Stomach (tissue), 9 donors: ENCODE results near the gene EIF2A. TPM values are rescaled to one million over a fixed set of nuclear protein-coding genes. Genes with fewer than 3 reads are reported as not detected.

Source experiments
- DNase-seq, 2 donors: peaks; one replicate each; pipeline versions ENCODE4 v3.0.0 to v3.0.0-alpha.2; 2013 to 2019
- H3K27ac ChIP-seq, 5 donors: fragments of 200-600 bp in 4 of 5; sonication (generic) in 4 of 5; one replicate each; pipeline ENCODE4 v1.5.1; 2013 to 2019; ENCODE audit warnings: mild to moderate bottlenecking in 1 of 5, moderate library complexity in 1 of 5
- H3K27me3 ChIP-seq, 3 donors: fragments of 200-600 bp; sonication (generic); one replicate each; pipeline ENCODE4 v1.5.1; 2017 to 2019; ENCODE audit warnings: mixed run types in 1 of 3
- H3K36me3 ChIP-seq, 4 donors: fragments of 200-600 bp; sonication (generic); 1 replicate in 3 of 4; 2 replicates in 1 of 4; pipeline ENCODE4 v1.5.1; 2016 to 2019
- H3K4me1 ChIP-seq, 4 donors: fragments of 200-600 bp; sonication (generic); one replicate each; pipeline ENCODE4 v1.5.1; 2016 to 2019
- H3K4me3 ChIP-seq, 4 donors: fragments of 200-600 bp; sonication (generic) in 3 of 4; one replicate each; pipeline ENCODE4 v1.5.1; 2016 to 2019; ENCODE audit warnings: mild to moderate bottlenecking in 1 of 4
- H3K9me3 ChIP-seq, 4 donors: fragments of 200-600 bp; sonication (generic); one replicate each; pipeline ENCODE4 v1.5.1; 2016 to 2019
- CTCF ChIP-seq, 7 experiments: fragments of 450-650 bp in 4 of 7; fragments of 200-600 bp in 3 of 7; sonication (generic) in 3 of 7; IDR thresholded peaks; one replicate each; pipeline ENCODE4 v1.5.1; 2016 to 2019; ENCODE audit warnings: antibody characterized with exemption in 7 of 7, control low read depth in 2 of 7, mild to moderate bottlenecking in 1 of 7
- EP300 ChIP-seq: sonication (generic); formaldehyde crosslinking; IDR thresholded peaks from one replicate; pipeline ENCODE4 v1.6.1; 2017; ENCODE audit warnings: antibody characterized with exemption
- POLR2A ChIP-seq, 4 donors: fragments of 450-650 bp; IDR thresholded peaks; one replicate each; pipeline ENCODE4 v1.6.1; 2016; ENCODE audit warnings: antibody characterized with exemption in 4 of 4, control low read depth in 2 of 4, mild to moderate bottlenecking in 1 of 4, moderate library complexity in 1 of 4
- POLR2AphosphoS5 ChIP-seq, 3 donors: sonication (generic); formaldehyde crosslinking; IDR thresholded peaks; one replicate each; pipeline ENCODE4 v1.6.1; 2016; ENCODE audit warnings: antibody characterized with exemption in 3 of 3
- WGBS, 5 donors: extraction: QIAGEN DNeasy Blood & Tissue Kit in 3 of 5; methylation state at CpG; one replicate each; pipeline versions ENCODE4 v1.1.5 to v1.1.7; 2013 to 2018; 5-methylcytosine and 5-hydroxymethylcytosine counted together
- intact Hi-C: fragments of 100-400 bp; cut with DNase I; formaldehyde crosslinking; loops from one replicate; pipeline ENCODE4 v1.15.1; 2023; ENCODE audit warnings: low total_unique reads
- polyA plus RNA-seq, 3 donors: library from polyadenylated mRNA; stranded (reverse); fragments of 200-250 nt; gene quantifications; one replicate each; pipeline ENCODE4 v1.2.3, GENCODE V29; 2013
- total RNA-seq, 5 donors: library from RNA; depleted of rRNA; stranded (reverse); fragments of >200 nt; gene quantifications; one replicate each; pipeline versions ENCODE4 v1.1.0 to v1.2.3, GENCODE V29; 2014 to 2016
- donor health status: healthy with polysubstance abuse.
- donor health status: Bipolar disorder and iron deficiency.
- donor health status: healthy.

Gene EIF2A
- total and polyA plus RNA-seq, 8 donors: 21.4 to 690 (median 124) TPM

- H3K4me3 ChIP-seq: peak overlapping the region; percentile 76 to 97 (median 84)
- 0% methylated on average over 46 to 54 of the region's 54 CpGs for WGBS, 5 donors
- DNase-seq: peak; percentile 50 to 72
These were observed 965 bp upstream of the EIF2A start for GRCh38 chr3:150545419-150546225.

GRCh38 chr3:150547045-150547741 lies 606 bp downstream of the EIF2A start:
- peaks cover 7 to 34% (median 29%) of the 10 kb centered on the region in 4 donors for H3K36me3 ChIP-seq
- peaks cover 26 to 64% (median 49%) of the 10 kb centered on the region in 4 donors for H3K4me1 ChIP-seq
- intact Hi-C loops: no loop called here
- peak in 1 of 2 donors; percentile 27 for DNase-seq
- TF ChIP-seq EP300 (no peak), CTCF (IDR thresholded peaks at IDR 0.05) (peak in 1 of 7 experiments; percentile 5)
- peak overlapping the region; percentile 76 to 97 (median 84) for H3K4me3 ChIP-seq
- H3K27ac ChIP-seq: peak overlapping the region; percentile 66 to 100 (median 100)
- WGBS, 5 donors: 12 to 18% (median 16%) methylated on average over 7 of the region's 7 CpGs
- H3K9me3 ChIP-seq: no peaks in the 10 kb centered on the region
- no peaks in the 10 kb centered on the region for H3K27me3 ChIP-seq

More at GRCh38 chr3:150545419-150546225, 965 bp upstream of the EIF2A start:
- H3K27me3 ChIP-seq: no peaks in the 10 kb centered on the region
- H3K27ac ChIP-seq: peak overlapping the region; percentile 97 to 100 (median 100)
- no peaks in the 10 kb centered on the region for H3K9me3 ChIP-seq
- TF ChIP-seq POLR2A (IDR thresholded peaks at IDR 0.05): no peak
- peak in 1 of 3 donors; percentile 33 for TF ChIP-seq POLR2AphosphoS5 (IDR thresholded peaks at IDR 0.05)
- intact Hi-C loops: no loop called here
- peaks cover 26 to 78% (median 53%) of the 10 kb centered on the region in 4 donors for H3K4me1 ChIP-seq
- H3K36me3 ChIP-seq: peaks cover 7 to 35% (median 33%) of the 10 kb centered on the region in 4 donors

DNA sequence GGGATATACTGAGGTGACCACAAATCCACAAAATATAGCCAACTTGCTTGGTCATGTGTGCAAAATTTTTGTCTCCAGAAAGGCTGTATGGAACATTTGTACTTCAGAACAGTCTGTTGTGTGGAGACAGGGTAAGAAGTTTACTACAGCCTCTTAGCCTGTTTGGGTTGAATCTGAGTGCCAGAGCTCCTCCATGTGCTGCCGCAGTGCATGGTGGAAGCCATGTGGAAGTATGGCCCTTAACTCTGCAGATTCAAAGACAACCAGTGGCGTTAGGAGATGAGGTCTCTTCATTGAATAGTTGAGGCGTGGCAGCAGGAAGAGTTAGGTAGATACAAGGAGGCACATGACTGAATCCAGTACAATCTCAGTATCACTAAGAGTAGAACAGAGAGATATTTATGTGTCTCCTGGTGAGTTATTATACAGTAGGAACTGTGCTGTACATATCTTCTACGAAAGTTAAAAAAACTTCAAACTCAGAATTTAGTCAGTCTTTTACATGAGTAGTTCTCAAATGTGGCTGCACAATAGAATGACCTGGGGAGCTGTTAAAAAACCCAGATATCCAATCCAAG lies 9.4 kb downstream of the EIF2A start:
- Histone ChIP-seq H3K27me3 (no peaks in the 10 kb centered on the region), H3K27ac (no peak overlapping the region), H3K9me3 (no peaks in the 10 kb centered on the region), H3K36me3 (peaks cover 14 to 66% (median 53%) of the 10 kb centered on the region in 4 donors), H3K4me1 (peaks cover 0 to 44% (median 12%) of the 10 kb centered on the region in 4 donors), H3K4me3 (no peak overlapping the region)
- DNase-seq: no peak
- 91 to 94% (median 93%) methylated on average over 4 of the region's 4 CpGs for WGBS, 5 donors
- TF ChIP-seq EP300 (no peak), POLR2A (IDR thresholded peaks at IDR 0.05) (no peak), POLR2AphosphoS5 (IDR thresholded peaks at IDR 0.05) (no peak), CTCF (IDR thresholded peaks at IDR 0.05) (no peak)
- intact Hi-C loops: no loop called here

DNA sequence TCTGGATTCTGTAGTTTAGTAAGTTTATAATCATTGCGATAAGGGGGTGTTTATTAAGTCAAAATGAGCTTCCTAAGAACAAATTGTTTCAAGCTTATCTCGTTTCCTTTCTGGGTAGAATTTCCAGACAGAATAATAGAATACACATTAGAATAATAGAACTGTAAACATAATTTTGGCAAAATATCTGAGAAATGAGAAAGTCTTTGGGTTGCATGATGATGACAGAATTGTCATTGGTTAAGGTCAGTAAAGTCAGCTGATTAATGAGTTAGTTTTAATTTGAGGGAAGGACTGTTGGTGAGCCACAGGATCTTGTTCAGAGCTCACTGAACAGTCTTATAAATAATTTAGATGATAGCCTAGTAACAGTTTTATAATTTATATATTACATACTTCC lies 10.2 kb downstream of the EIF2A start:
- Histone ChIP-seq H3K9me3 (no peaks in the 10 kb centered on the region), H3K4me1 (peaks cover 0 to 43% (median 12%) of the 10 kb centered on the region in 4 donors), H3K27me3 (no peaks in the 10 kb centered on the region), H3K27ac (no peak overlapping the region), H3K36me3 (peaks cover 14 to 74% (median 55%) of the 10 kb centered on the region in 4 donors), H3K4me3 (no peak overlapping the region)
- no peak for DNase-seq
- no peak for TF ChIP-seq CTCF (IDR thresholded peaks at IDR 0.05)
- no peak for TF ChIP-seq POLR2AphosphoS5 (IDR thresholded peaks at IDR 0.05)
- no peak for TF ChIP-seq POLR2A (IDR thresholded peaks at IDR 0.05)
- no peak for TF ChIP-seq EP300
- 28 to 52% (median 43%) methylated on average over 2 of the region's 2 CpGs for WGBS, 5 donors
- intact Hi-C loops: no loop called here
